ENCODE results near the gene GPC6. TPM values are rescaled to one million over a fixed set of nuclear protein-coding genes. Genes with fewer than 3 reads are reported as not detected.

Gene GPC6
- total RNA-seq, 1 donor = 77.8 TPM

GRCh38 chr13:94433055-94433961, 1206.7 kb downstream of the GPC6 start:
- H3K4me3 ChIP-seq (ENCODE audit: insufficient read depth, low read length) = no peak overlapping the region
- no peaks in the 10 kb centered on the region for H3K36me3 ChIP-seq (ENCODE audit: insufficient read depth, low read length)
- no peak for TF ChIP-seq CTCF (IDR thresholded peaks at IDR 0.05; ENCODE audit: extremely low read depth, low read depth, low read length)
- no peaks in the 10 kb centered on the region for H3K79me2 ChIP-seq (ENCODE audit: insufficient read depth, low read length)
- no peaks in the 10 kb centered on the region for H4K20me1 ChIP-seq (ENCODE audit: insufficient read depth, low read length)
- no peak overlapping the region for H2AFZ ChIP-seq (ENCODE audit: low read length)
- H3K4me2 ChIP-seq (ENCODE audit: insufficient read depth, low read length) = no peak overlapping the region
- peaks cover 2% of the 10 kb centered on the region for H3K27me3 ChIP-seq (ENCODE audit: insufficient read depth, low read length)
- no peak for DNase-seq (ENCODE audit: insufficient read length, low spot score, missing footprints)
- no peaks in the 10 kb centered on the region for H3K4me1 ChIP-seq (ENCODE audit: insufficient read depth, low read length)
- H3K27ac ChIP-seq (ENCODE audit: low read depth, low read length) = no peak overlapping the region
- H3K9me3 ChIP-seq (ENCODE audit: low read depth, low read length) = no peaks in the 10 kb centered on the region

GRCh38 chr13:94435604-94436226, 1209.1 kb downstream of the GPC6 start:
- no peaks in the 10 kb centered on the region for H3K4me1 ChIP-seq (ENCODE audit: insufficient read depth, low read length)
- no peak overlapping the region for H2AFZ ChIP-seq (ENCODE audit: low read length)
- peak; percentile 82 for DNase-seq (ENCODE audit: insufficient read length, low spot score, missing footprints)
- TF ChIP-seq CTCF (IDR thresholded peaks at IDR 0.05; ENCODE audit: extremely low read depth, low read depth, low read length) = peak; percentile 61
- no peaks in the 10 kb centered on the region for H3K36me3 ChIP-seq (ENCODE audit: insufficient read depth, low read length)
- H3K4me2 ChIP-seq (ENCODE audit: insufficient read depth, low read length) = no peak overlapping the region
- H3K27me3 ChIP-seq (ENCODE audit: insufficient read depth, low read length) = peaks cover 2% of the 10 kb centered on the region
- H3K27ac ChIP-seq (ENCODE audit: low read depth, low read length) = no peak overlapping the region
- no peaks in the 10 kb centered on the region for H3K79me2 ChIP-seq (ENCODE audit: insufficient read depth, low read length)
- no peaks in the 10 kb centered on the region for H4K20me1 ChIP-seq (ENCODE audit: insufficient read depth, low read length)
- H3K4me3 ChIP-seq (ENCODE audit: insufficient read depth, low read length) = no peak overlapping the region
- H3K9me3 ChIP-seq (ENCODE audit: low read depth, low read length) = no peaks in the 10 kb centered on the region

GRCh38 chr13:94444826-94445225, 1218.2 kb downstream of the GPC6 start:
- Histone ChIP-seq H3K4me2 (ENCODE audit: insufficient read depth, low read length) (no peak overlapping the region), H3K79me2 (ENCODE audit: insufficient read depth, low read length) (no peaks in the 10 kb centered on the region), H2AFZ (ENCODE audit: low read length) (no peak overlapping the region), H3K4me1 (ENCODE audit: insufficient read depth, low read length) (no peaks in the 10 kb centered on the region), H3K27ac (ENCODE audit: low read depth, low read length) (no peak overlapping the region), H3K27me3 (ENCODE audit: insufficient read depth, low read length) (no peaks in the 10 kb centered on the region), H3K36me3 (ENCODE audit: insufficient read depth, low read length) (no peaks in the 10 kb centered on the region), H4K20me1 (ENCODE audit: insufficient read depth, low read length) (no peaks in the 10 kb centered on the region), H3K4me3 (ENCODE audit: insufficient read depth, low read length) (no peak overlapping the region), H3K9me3 (ENCODE audit: low read depth, low read length) (no peaks in the 10 kb centered on the region)
- no peak for TF ChIP-seq CTCF (IDR thresholded peaks at IDR 0.05; ENCODE audit: extremely low read depth, low read depth, low read length)
- DNase-seq (ENCODE audit: insufficient read length, low spot score, missing footprints) = no peak

- no peak for TF ChIP-seq CTCF (IDR thresholded peaks at IDR 0.05; ENCODE audit: extremely low read depth, low read depth, low read length)
- no peak overlapping the region for H2AFZ ChIP-seq (ENCODE audit: low read length)
- H3K4me1 ChIP-seq (ENCODE audit: insufficient read depth, low read length) = no peaks in the 10 kb centered on the region
- no peak overlapping the region for H3K4me2 ChIP-seq (ENCODE audit: insufficient read depth, low read length)
- no peaks in the 10 kb centered on the region for H3K36me3 ChIP-seq (ENCODE audit: insufficient read depth, low read length)
- no peak overlapping the region for H3K4me3 ChIP-seq (ENCODE audit: insufficient read depth, low read length)
- no peaks in the 10 kb centered on the region for H3K9me3 ChIP-seq (ENCODE audit: low read depth, low read length)
- no peaks in the 10 kb centered on the region for H3K79me2 ChIP-seq (ENCODE audit: insufficient read depth, low read length)
- DNase-seq (ENCODE audit: insufficient read length, low spot score, missing footprints) = no peak
- H3K27me3 ChIP-seq (ENCODE audit: insufficient read depth, low read length) = no peaks in the 10 kb centered on the region
- H4K20me1 ChIP-seq (ENCODE audit: insufficient read depth, low read length) = no peaks in the 10 kb centered on the region
- H3K27ac ChIP-seq (ENCODE audit: low read depth, low read length) = no peak overlapping the region
Observed at GRCh38 chr13:94454334-94454733, 1227.7 kb downstream of the GPC6 start.

Data from osteoblast (primary cell).